GM23338 (cell line): ENCODE data around the gene ZSWIM1. TPM values are rescaled to one million over a fixed set of nuclear protein-coding genes. Genes with fewer than 3 reads are reported as not detected.

Experiments used
- ATAC-seq: fragments of 200-7000 bp; cut with Tn5 transposase; 3 replicates; pipeline ENCODE4 v1.9.1; 2020
- DNase-seq: peaks from one replicate; pipeline ENCODE4 v3.0.0-alpha.2; 2015; ENCODE audit warnings: low spot score
- H2AFZ ChIP-seq: fragments of 200-600 bp; sonication (generic); 2 replicates; pipeline ENCODE4 v1.8.0; 2016; ENCODE audit warnings: antibody characterized with exemption, mild to moderate bottlenecking, moderate library complexity
- H3F3A ChIP-seq: fragments of 200-600 bp; sonication (generic); replicated peaks from 2 replicates; pipeline ENCODE4 v1.8.0; 2017; ENCODE audit warnings: antibody characterized with exemption, mixed run types, low read depth
- H3K27ac ChIP-seq: fragments of 200-600 bp; sonication (generic); 2 replicates; pipeline ENCODE4 v1.6.1; 2016; ENCODE audit warnings: low read depth
- H3K27me3 ChIP-seq: fragments of 200-600 bp; sonication (generic); 2 replicates; pipeline ENCODE4 v1.8.0; 2016; ENCODE audit warnings: mild to moderate bottlenecking, mixed run types, moderate library complexity; ENCODE audit not compliant: insufficient read depth
- H3K36me3 ChIP-seq: fragments of 200-600 bp; sonication (generic); 2 replicates; pipeline ENCODE4 v1.8.0; 2016; ENCODE audit warnings: mild to moderate bottlenecking; ENCODE audit not compliant: insufficient read depth
- H3K4me1 ChIP-seq: fragments of 200-600 bp; sonication (generic); 2 replicates; pipeline ENCODE4 v1.8.0; 2016; ENCODE audit warnings: mild to moderate bottlenecking, moderate library complexity; ENCODE audit not compliant: insufficient read depth
- H3K4me2 ChIP-seq: fragments of 200-600 bp; sonication (generic); 2 replicates; pipeline ENCODE4 v1.7.1; 2017; ENCODE audit warnings: mixed run types
- H3K4me3 ChIP-seq: fragments of 200-600 bp; sonication (generic); 2 replicates; pipeline ENCODE4 v1.6.1; 2016; ENCODE audit warnings: mixed run types
- H3K79me2 ChIP-seq: fragments of 200-600 bp; sonication (generic); replicated peaks from 2 replicates; pipeline ENCODE4 v1.8.0; 2017; ENCODE audit warnings: mild to moderate bottlenecking; ENCODE audit not compliant: insufficient read depth
- H3K9me2 ChIP-seq: fragments of 200-600 bp; sonication (generic); 2 replicates; pipeline ENCODE4 v1.8.0; 2017; ENCODE audit not compliant: insufficient read depth
- H4K20me1 ChIP-seq: fragments of 200-600 bp; sonication (generic); replicated peaks from 2 replicates; pipeline ENCODE4 v1.8.0; 2017; ENCODE audit warnings: mild to moderate bottlenecking; ENCODE audit not compliant: insufficient read depth
- H3K27ac Mint-ChIP-seq: 2 replicates; pipeline ENCODE4 v1.8.0; 2020; ENCODE audit warnings: inconsistent platforms, mild to moderate bottlenecking, moderate library complexity, mixed read lengths
- H3K27me3 Mint-ChIP-seq: 3 replicates; pipeline ENCODE4 v1.8.0; 2022; ENCODE audit warnings: low read depth, mild to moderate bottlenecking, moderate library complexity, mixed read lengths, inconsistent platforms; ENCODE audit not compliant: insufficient read depth, poor library complexity
- H3K36me3 Mint-ChIP-seq: 3 replicates; pipeline ENCODE4 v1.8.0; 2021; ENCODE audit warnings: low read depth, mild to moderate bottlenecking, inconsistent platforms, moderate library complexity, mixed read lengths
- H3K4me1 Mint-ChIP-seq: 3 replicates; pipeline ENCODE4 v1.8.0; 2020; ENCODE audit warnings: mild to moderate bottlenecking, inconsistent platforms, mixed read lengths
- H3K4me3 Mint-ChIP-seq: 3 replicates; pipeline ENCODE4 v1.8.0; 2021; ENCODE audit warnings: moderate library complexity, mild to moderate bottlenecking, inconsistent platforms, mixed read lengths
- H3K9me3 Mint-ChIP-seq: 3 replicates; pipeline ENCODE4 v1.8.0; 2020; ENCODE audit warnings: moderate library complexity, mild to moderate bottlenecking, inconsistent platforms, mixed read lengths
- CREB1 ChIP-seq: fragments of 250-450 bp; sonication (Bioruptor Pico); IDR thresholded peaks from 2 replicates; pipeline ENCODE4 v1.5.0; 2020; ENCODE audit warnings: low read depth, mild to moderate bottlenecking, moderate library complexity
- EZH2phosphoT487 ChIP-seq: fragments of 200-600 bp; sonication (generic); IDR thresholded peaks from one replicate; pipeline ENCODE4 v1.8.1; 2018; ENCODE audit warnings: antibody characterized with exemption; ENCODE audit not compliant: unreplicated experiment
- JUNB ChIP-seq: IDR thresholded peaks from one replicate; pipeline ENCODE4 v1.6.1; 2016; ENCODE audit warnings: antibody characterized with exemption; ENCODE audit not compliant: unreplicated experiment
- POLR2AphosphoS5 ChIP-seq: IDR thresholded peaks from 2 replicates; pipeline ENCODE4 v1.6.1; 2016; ENCODE audit warnings: antibody characterized with exemption, low read depth
- STAT1 ChIP-seq: IDR thresholded peaks from one replicate; pipeline ENCODE4 v1.6.1; 2016; ENCODE audit warnings: antibody characterized with exemption; ENCODE audit not compliant: unreplicated experiment
- ZNF114 ChIP-seq: fragments of 250-450 bp; sonication (Bioruptor Pico); IDR thresholded peaks from 2 replicates; pipeline ENCODE4 v1.5.0; 2020; ENCODE audit warnings: mild to moderate bottlenecking, moderate library complexity
- ZNF462 ChIP-seq: fragments of 250-450 bp; sonication (Bioruptor Pico); IDR thresholded peaks from 2 replicates; pipeline ENCODE4 v1.5.0; 2020; ENCODE audit warnings: mild to moderate bottlenecking, moderate library complexity
- polyA plus RNA-seq: library from polyadenylated mRNA; unstranded; fragments of >200 nt; fragmentation: Nextera tagmentation; extraction: Ambion mirVana; gene quantifications from 2 replicates; pipeline ENCODE4 v1.2.1, GENCODE V29; 2016
- total RNA-seq: library from RNA; depleted of rRNA; stranded (reverse); fragments of >200 nt; shearing (Covaris generic); gene quantifications from 2 replicates; pipeline ENCODE4 v1.2.3, GENCODE V29; 2014

Gene ZSWIM1
- total and polyA plus RNA-seq, 2 experiments from 2014 or later: 11.5 to 16.2 TPM

DNA sequence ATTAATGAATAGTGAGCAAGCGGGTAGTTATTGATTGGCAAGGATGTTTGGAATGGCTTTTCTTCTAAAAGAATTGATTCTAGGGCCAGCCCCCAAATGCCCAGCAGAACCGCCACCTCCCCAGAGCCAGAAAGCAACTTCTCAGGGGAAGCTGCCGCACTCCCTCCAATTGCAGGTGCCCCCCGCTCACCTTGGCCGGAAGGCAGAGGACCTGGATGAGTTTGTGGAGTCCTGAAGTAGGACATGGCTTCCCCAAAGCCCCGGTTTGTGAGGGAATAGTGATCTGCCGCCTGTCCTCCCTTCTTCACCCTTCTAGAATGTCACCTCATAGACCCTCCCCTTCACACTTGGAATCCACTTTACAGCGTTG, 6.3 kb downstream of the ZSWIM1 start, which contains the start of gene SPATA25:
Gene SPATA25, minus strand, starts transcription at position 277 of the 370 bp plus-strand sequence. Its CDS starts 32 bp downstream, at position 245.
- Mint-ChIP-seq H3K27me3 (peaks cover 15% of the 10 kb centered on the region), H3K9me3 (peaks cover 3% of the 10 kb centered on the region; the same call in 1 of the 3 replicates), H3K36me3 (peaks cover 24% of the 10 kb centered on the region), H3K27ac (no peak within 1 kb of the TSS), H3K4me1 (peaks cover 11% of the 10 kb centered on the region; the same call in 2 of the 3 replicates), H3K4me3 (no peak within 1 kb of the TSS)
- Histone ChIP-seq H3K27ac (no peak within 1 kb of the TSS), H3F3A (no peaks in the 10 kb centered on the region), H2AFZ (no peak within 1 kb of the TSS), H3K27me3 (no peaks in the 10 kb centered on the region), H3K4me2 (no peak within 1 kb of the TSS), H3K4me3 (no peak within 1 kb of the TSS), H3K4me1 (peaks cover 3% of the 10 kb centered on the region; the same call in 1 of the 2 replicates), H3K36me3 (peaks cover 3% of the 10 kb centered on the region; the same call in 1 of the 2 replicates), H3K9me2 (no peaks in the 10 kb centered on the region), H4K20me1 (peaks cover 6% of the 10 kb centered on the region), H3K79me2 (peaks cover 8% of the 10 kb centered on the region; the same call in 1 of the 2 replicates)
- TF ChIP-seq STAT1 (no peak), ZNF114 (CRISPR knock-in tag) (no peak), EZH2phosphoT487 (no peak)
- DNase-seq: no peak
- no peak for ATAC-seq

DNA sequence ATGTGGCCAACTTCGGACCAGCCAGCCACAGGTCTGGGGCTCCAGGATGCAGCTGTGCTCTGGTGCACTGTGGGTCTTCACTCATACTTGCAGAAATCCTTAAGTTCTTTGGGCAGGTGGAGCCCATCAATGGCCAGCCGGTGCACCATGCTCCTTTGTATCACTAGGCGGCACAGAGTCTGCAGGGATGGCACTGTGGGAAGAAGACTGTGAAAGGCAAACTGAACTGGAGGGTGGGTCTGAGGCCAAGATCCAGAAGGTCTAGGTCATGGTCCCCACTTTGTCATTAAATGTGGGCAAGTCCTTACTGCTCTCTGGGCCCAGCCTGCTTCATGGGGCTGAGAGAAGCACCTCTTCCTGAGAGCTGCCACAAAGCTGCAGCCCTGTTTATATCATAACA, 7.7 kb downstream of the ZSWIM1 start:
- H3K27me3 ChIP-seq: no peaks in the 10 kb centered on the region
- peaks cover 3% of the 10 kb centered on the region; the same call in 1 of the 2 replicates for H3K4me1 ChIP-seq
- peaks cover 3% of the 10 kb centered on the region; the same call in 1 of the 2 replicates for H3K36me3 ChIP-seq
- Mint-ChIP-seq H3K36me3 (peaks cover 19% of the 10 kb centered on the region), H3K9me3 (peaks cover 3% of the 10 kb centered on the region; the same call in 1 of the 3 replicates), H3K4me3 (no peak overlapping the region), H3K27me3 (peaks cover 15% of the 10 kb centered on the region), H3K4me1 (peaks cover 14% of the 10 kb centered on the region; the same call in 2 of the 3 replicates), H3K27ac (no peak overlapping the region)
- no peak for TF ChIP-seq POLR2AphosphoS5
- TF ChIP-seq STAT1: no peak
- no peak for TF ChIP-seq CREB1 (CRISPR knock-in tag)
- TF ChIP-seq EZH2phosphoT487: no peak
- TF ChIP-seq ZNF462: no peak
- TF ChIP-seq JUNB: no peak
- H3K79me2 ChIP-seq: 0 out of 2 replicates have a peak, but pooled peaks cover 5% of the 10 kb centered on the region
- H2AFZ ChIP-seq: no peak overlapping the region
- H3K9me2 ChIP-seq: no peaks in the 10 kb centered on the region
- H4K20me1 ChIP-seq: no peaks in the 10 kb centered on the region; the same call in 1 of the 2 replicates
- no peak overlapping the region for H3K4me3 ChIP-seq
- DNase-seq: no peak
- H3K4me2 ChIP-seq: no peak overlapping the region
- no peak overlapping the region for H3K27ac ChIP-seq
- H3F3A ChIP-seq: no peaks in the 10 kb centered on the region
- ATAC-seq: no peak
